Measurements from ENCODE around the gene AFAP1.

AFAP1 gene

GRCh38 chr4:7750523-7750922 is 189.1 kb downstream of the AFAP1 start:
- TF ChIP-seq, protein P1, sequence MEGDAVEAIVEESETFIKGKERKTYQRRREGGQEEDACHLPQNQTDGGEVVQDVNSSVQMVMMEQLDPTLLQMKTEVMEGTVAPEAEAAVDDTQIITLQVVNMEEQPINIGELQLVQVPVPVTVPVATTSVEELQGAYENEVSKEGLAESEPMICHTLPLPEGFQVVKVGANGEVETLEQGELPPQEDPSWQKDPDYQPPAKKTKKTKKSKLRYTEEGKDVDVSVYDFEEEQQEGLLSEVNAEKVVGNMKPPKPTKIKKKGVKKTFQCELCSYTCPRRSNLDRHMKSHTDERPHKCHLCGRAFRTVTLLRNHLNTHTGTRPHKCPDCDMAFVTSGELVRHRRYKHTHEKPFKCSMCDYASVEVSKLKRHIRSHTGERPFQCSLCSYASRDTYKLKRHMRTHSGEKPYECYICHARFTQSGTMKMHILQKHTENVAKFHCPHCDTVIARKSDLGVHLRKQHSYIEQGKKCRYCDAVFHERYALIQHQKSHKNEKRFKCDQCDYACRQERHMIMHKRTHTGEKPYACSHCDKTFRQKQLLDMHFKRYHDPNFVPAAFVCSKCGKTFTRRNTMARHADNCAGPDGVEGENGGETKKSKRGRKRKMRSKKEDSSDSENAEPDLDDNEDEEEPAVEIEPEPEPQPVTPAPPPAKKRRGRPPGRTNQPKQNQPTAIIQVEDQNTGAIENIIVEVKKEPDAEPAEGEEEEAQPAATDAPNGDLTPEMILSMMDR (IDR thresholded peaks at IDR 0.05; ENCODE audit: low read depth, low read length), result no peak
- Histone ChIP-seq H3K27me3 (no peaks in the 10 kb centered on the region), H3K4me1 (no peaks in the 10 kb centered on the region), H3K36me3 (peaks cover 5% of the 10 kb centered on the region; the same call in 1 of the 2 replicates), H3K9me3 (no peaks in the 10 kb centered on the region), H3K4me3 (ENCODE audit: low read depth, low read length) (no peak overlapping the region)
- DNase-seq, result no peak

GRCh38 chr4:7747566-7747965 is 192.1 kb downstream of the AFAP1 start:
- no peaks in the 10 kb centered on the region for H3K27me3 ChIP-seq
- no peaks in the 10 kb centered on the region for H3K4me1 ChIP-seq
- TF ChIP-seq, protein P1 (IDR thresholded peaks at IDR 0.05; ENCODE audit: low read depth, low read length), result no peak

DNA sequence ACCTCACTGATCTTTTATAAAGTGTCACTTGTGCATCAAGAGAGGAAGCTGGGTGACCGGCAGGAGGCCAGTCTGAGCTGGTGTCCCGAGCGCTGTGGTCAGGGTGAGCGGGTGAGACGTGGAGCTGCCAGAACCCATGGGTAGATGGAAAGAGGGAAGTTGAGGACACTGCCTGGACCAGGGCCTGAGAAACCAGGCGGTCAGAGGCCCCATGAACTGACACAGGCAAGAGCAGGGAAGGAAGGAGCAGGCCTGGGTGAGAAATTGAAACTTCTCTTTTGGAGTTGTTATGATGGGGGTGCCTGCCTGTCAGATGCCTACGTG is 192.6 kb downstream of the AFAP1 start:
- no peaks in the 10 kb centered on the region for H3K4me1 ChIP-seq
- no peak for DNase-seq
- H3K36me3 ChIP-seq, result no peaks in the 10 kb centered on the region
- no peak overlapping the region for H3K4me3 ChIP-seq (ENCODE audit: low read depth, low read length)
- TF ChIP-seq, protein P1 (IDR thresholded peaks at IDR 0.05; ENCODE audit: low read depth, low read length), result no peak
- H3K27me3 ChIP-seq, result no peaks in the 10 kb centered on the region
- H3K9me3 ChIP-seq, result no peaks in the 10 kb centered on the region

More at GRCh38 chr4:7747566-7747965, 192.1 kb downstream of the AFAP1 start:
- H3K9me3 ChIP-seq, result no peaks in the 10 kb centered on the region
- H3K4me3 ChIP-seq (ENCODE audit: low read depth, low read length), result no peak overlapping the region
- H3K36me3 ChIP-seq, result no peaks in the 10 kb centered on the region
- no peak for DNase-seq

DNA sequence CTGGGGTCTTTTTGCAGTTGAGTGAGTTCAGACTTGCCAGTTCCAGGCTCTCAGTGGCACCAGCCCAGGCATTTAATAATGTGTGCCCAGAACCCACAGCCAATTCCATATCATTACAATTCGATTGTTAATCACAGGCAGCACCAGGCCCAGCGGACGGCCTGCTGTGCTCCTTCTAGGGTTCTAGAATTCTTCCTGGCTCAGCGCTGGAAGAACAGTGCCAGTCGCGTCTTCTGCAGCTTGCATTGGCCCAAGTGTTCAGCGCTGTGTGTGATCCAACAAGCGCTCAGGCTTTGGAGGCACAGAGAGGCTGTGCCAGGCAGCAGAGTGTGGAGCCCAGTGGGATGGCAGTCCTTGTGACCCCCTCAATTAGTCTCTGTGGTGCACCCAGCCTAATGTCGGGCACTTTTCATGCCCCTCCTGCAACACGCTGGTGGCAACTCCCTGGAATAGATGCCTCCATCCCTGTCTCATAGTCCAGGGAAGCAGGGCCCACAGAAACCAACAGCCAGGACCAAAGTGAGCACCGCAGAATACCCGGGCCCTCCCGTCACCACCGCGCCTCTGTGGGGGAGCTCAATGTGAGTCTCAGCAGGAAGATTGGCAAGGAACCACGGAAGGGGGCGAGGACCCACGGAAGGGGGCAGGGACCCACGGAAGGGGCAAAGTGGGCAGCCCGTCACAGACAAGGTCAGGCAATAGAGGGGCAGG is 193.2 kb downstream of the AFAP1 start:
- TF ChIP-seq, protein P1 (IDR thresholded peaks at IDR 0.05; ENCODE audit: low read depth, low read length), result no peak
- H3K4me1 ChIP-seq, result no peaks in the 10 kb centered on the region
- H3K27me3 ChIP-seq, result no peaks in the 10 kb centered on the region
- no peaks in the 10 kb centered on the region for H3K9me3 ChIP-seq
- no peak for DNase-seq
- no peaks in the 10 kb centered on the region for H3K36me3 ChIP-seq
- H3K4me3 ChIP-seq (ENCODE audit: low read depth, low read length), result no peak overlapping the region

GRCh38 chr4:7745301-7745885 is 194.3 kb downstream of the AFAP1 start:
- no peaks in the 10 kb centered on the region for H3K36me3 ChIP-seq
- no peaks in the 10 kb centered on the region for H3K4me1 ChIP-seq
- no peak for DNase-seq
- no peak overlapping the region for H3K4me3 ChIP-seq (ENCODE audit: low read depth, low read length)
- no peaks in the 10 kb centered on the region for H3K27me3 ChIP-seq
- no peaks in the 10 kb centered on the region for H3K9me3 ChIP-seq
- TF ChIP-seq, protein P1 (IDR thresholded peaks at IDR 0.05; ENCODE audit: low read depth, low read length), result no peak

DNA sequence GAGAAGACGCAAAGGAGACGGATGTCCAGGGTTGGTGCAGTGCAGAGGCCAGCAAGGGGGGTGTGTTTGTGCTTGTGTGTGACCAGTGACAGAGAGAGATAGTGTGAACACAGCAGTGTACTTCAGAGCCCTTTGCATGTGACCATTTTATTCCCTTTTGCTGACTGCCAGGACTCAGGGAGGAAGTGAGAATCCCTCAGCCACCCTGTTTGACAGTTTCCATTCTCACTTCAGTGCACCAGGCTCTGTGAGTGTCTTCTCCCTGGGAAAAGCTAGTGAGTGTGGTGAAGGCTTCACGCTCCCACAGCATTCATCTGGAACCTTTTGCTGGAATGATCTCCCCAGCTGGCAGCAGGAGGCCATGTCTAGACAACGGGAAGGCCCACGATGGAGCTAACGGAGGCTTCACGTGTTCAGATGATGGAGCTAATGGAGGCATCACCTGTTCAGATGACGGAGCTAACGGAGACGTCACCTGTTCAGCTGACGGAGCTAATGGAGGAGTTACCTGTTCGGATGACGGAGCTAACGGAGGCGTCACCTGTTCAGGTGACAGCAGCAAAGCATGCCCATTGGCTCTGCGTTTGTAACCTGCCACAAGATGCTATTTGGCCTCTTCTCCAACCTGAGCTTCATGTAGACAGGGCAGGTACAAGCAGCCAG is 195.4 kb downstream of the AFAP1 start:
- H3K4me1 ChIP-seq, result no peaks in the 10 kb centered on the region
- TF ChIP-seq, protein P1 (IDR thresholded peaks at IDR 0.05; ENCODE audit: low read depth, low read length), result no peak
- H3K9me3 ChIP-seq, result no peaks in the 10 kb centered on the region
- DNase-seq, result no peak
- H3K36me3 ChIP-seq, result no peaks in the 10 kb centered on the region
- no peak overlapping the region for H3K4me3 ChIP-seq (ENCODE audit: low read depth, low read length)
- no peaks in the 10 kb centered on the region for H3K27me3 ChIP-seq

All from BE2C (cell line).